ENCODE results near the gene TMEM131L.
A peak's percentile ranks its signal among the peaks of the same experiment; 100 is the strongest.

The TMEM131L gene

GRCh38 chr4:153573221-153573620, 107.1 kb downstream of the TMEM131L start:
- Histone ChIP-seq H3K27me3 (replicated peaks; ENCODE audit: insufficient read depth, low read length) (no peaks in the 10 kb centered on the region), H4K20me1 (ENCODE audit: insufficient read depth, low read length) (no peaks in the 10 kb centered on the region), H3K4me2 (ENCODE audit: low read depth, low read length) (no peak overlapping the region), H3K9me2 (replicated peaks; ENCODE audit: insufficient read depth, low read length) (no peaks in the 10 kb centered on the region), H3F3A (ENCODE audit: insufficient read depth, low read length) (no peaks in the 10 kb centered on the region), H3K27ac (ENCODE audit: low read length) (no peak overlapping the region), H3K36me3 (replicated peaks; ENCODE audit: insufficient read depth, low read length) (no peaks in the 10 kb centered on the region), H3K79me2 (ENCODE audit: low read length) (no peaks in the 10 kb centered on the region), H2AFZ (ENCODE audit: low read length) (no peak overlapping the region), H3K9me3 (replicated peaks; ENCODE audit: insufficient read depth, low read length) (no peaks in the 10 kb centered on the region), H3K4me3 (ENCODE audit: low read length) (no peak overlapping the region), H3K4me1 (ENCODE audit: low read length) (peaks cover 12% of the 10 kb centered on the region), H3K9ac (ENCODE audit: low read length) (no peak overlapping the region)
- DNase-seq, result no peak
- TF ChIP-seq EZH2phosphoT487 (IDR thresholded peaks at IDR 0.05; ENCODE audit: low read length), result no peak
- TF ChIP-seq EZH2 (optimal IDR thresholded peaks at IDR 0.05; ENCODE audit: low read depth, low read length), result no peak
- TF ChIP-seq CTCF (IDR thresholded peaks at IDR 0.05; ENCODE audit: low read length), result no peak

- Histone ChIP-seq H3F3A (ENCODE audit: insufficient read depth, low read length) (no peaks in the 10 kb centered on the region), H3K4me1 (ENCODE audit: low read length) (peaks cover 12% of the 10 kb centered on the region), H3K27me3 (replicated peaks; ENCODE audit: insufficient read depth, low read length) (no peaks in the 10 kb centered on the region), H2AFZ (ENCODE audit: low read length) (no peak overlapping the region), H3K4me2 (ENCODE audit: low read depth, low read length) (peak overlapping the region; percentile 65; the same call in 1 of the 2 replicates), H3K4me3 (ENCODE audit: low read length) (no peak overlapping the region), H3K9me2 (replicated peaks; ENCODE audit: insufficient read depth, low read length) (no peaks in the 10 kb centered on the region), H3K79me2 (ENCODE audit: low read length) (no peaks in the 10 kb centered on the region), H3K36me3 (replicated peaks; ENCODE audit: insufficient read depth, low read length) (no peaks in the 10 kb centered on the region), H4K20me1 (ENCODE audit: insufficient read depth, low read length) (no peaks in the 10 kb centered on the region), H3K9me3 (replicated peaks; ENCODE audit: insufficient read depth, low read length) (no peaks in the 10 kb centered on the region), H3K27ac (ENCODE audit: low read length) (no peak overlapping the region), H3K9ac (ENCODE audit: low read length) (no peak overlapping the region)
- TF ChIP-seq EZH2 (optimal IDR thresholded peaks at IDR 0.05; ENCODE audit: low read depth, low read length), result no peak
- no peak for TF ChIP-seq EZH2phosphoT487 (IDR thresholded peaks at IDR 0.05; ENCODE audit: low read length)
- peak; percentile 71 for TF ChIP-seq CTCF (IDR thresholded peaks at IDR 0.05; ENCODE audit: low read length)
- DNase-seq, result peak; percentile 69
These were observed 108.0 kb downstream of the TMEM131L start for GRCh38 chr4:153573881-153574802.

GRCh38 chr4:153576443-153576774, 110.2 kb downstream of the TMEM131L start:
- Histone ChIP-seq H4K20me1 (ENCODE audit: insufficient read depth, low read length) (no peaks in the 10 kb centered on the region), H3K4me1 (ENCODE audit: low read length) (peaks cover 12% of the 10 kb centered on the region)

More at GRCh38 chr4:153576443-153576774, 110.2 kb downstream of the TMEM131L start:
- no peak overlapping the region for H3K27ac ChIP-seq (ENCODE audit: low read length)
- H3K4me3 ChIP-seq (ENCODE audit: low read length), result no peak overlapping the region
- no peak overlapping the region for H3K9ac ChIP-seq (ENCODE audit: low read length)
- H3K9me2 ChIP-seq (replicated peaks; ENCODE audit: insufficient read depth, low read length), result no peaks in the 10 kb centered on the region
- H3K27me3 ChIP-seq (replicated peaks; ENCODE audit: insufficient read depth, low read length), result no peaks in the 10 kb centered on the region
- no peak for DNase-seq
- no peaks in the 10 kb centered on the region for H3F3A ChIP-seq (ENCODE audit: insufficient read depth, low read length)
- TF ChIP-seq EZH2phosphoT487 (IDR thresholded peaks at IDR 0.05; ENCODE audit: low read length) (no peak), CTCF (IDR thresholded peaks at IDR 0.05; ENCODE audit: low read length) (no peak), EZH2 (optimal IDR thresholded peaks at IDR 0.05; ENCODE audit: low read depth, low read length) (no peak)
- H3K79me2 ChIP-seq (ENCODE audit: low read length), result no peaks in the 10 kb centered on the region
- H3K4me2 ChIP-seq (ENCODE audit: low read depth, low read length), result no peak overlapping the region
- H2AFZ ChIP-seq (ENCODE audit: low read length), result no peak overlapping the region
- no peaks in the 10 kb centered on the region for H3K36me3 ChIP-seq (replicated peaks; ENCODE audit: insufficient read depth, low read length)
- H3K9me3 ChIP-seq (replicated peaks; ENCODE audit: insufficient read depth, low read length), result no peaks in the 10 kb centered on the region
